Right hindlimb (tissue), 1 donor: Measurements from ENCODE around the gene CASZ1.
A peak's percentile ranks its signal among the peaks of the same experiment; 100 is the strongest.

Experiments
- DNase-seq: peaks from one replicate; pipeline ENCODE4 v3.0.0-alpha.2; 2018

Gene CASZ1

GRCh38 chr1:10697621-10698160, 98.8 kb downstream of the CASZ1 start:
- DNase-seq: no peak

- DNase-seq: no peak
These were observed 99.5 kb downstream of the CASZ1 start for GRCh38 chr1:10696977-10697376.

GRCh38 chr1:10694633-10695627, 101.5 kb downstream of the CASZ1 start:
- DNase-seq: peak; percentile 91

- DNase-seq: no peak
These were observed 102.2 kb downstream of the CASZ1 start for GRCh38 chr1:10694274-10694632.

- no peak for DNase-seq
These were observed 102.8 kb downstream of the CASZ1 start for GRCh38 chr1:10693497-10694273.

GRCh38 chr1:10693152-10693496, 103.3 kb downstream of the CASZ1 start:
- DNase-seq: no peak

GRCh38 chr1:10692401-10693021, 103.9 kb downstream of the CASZ1 start:
- DNase-seq: no peak

- no peak for DNase-seq
These were observed 104.7 kb downstream of the CASZ1 start for GRCh38 chr1:10691740-10692125.

GRCh38 chr1:10691075-10691739, 105.2 kb downstream of the CASZ1 start:
- no peak for DNase-seq

GRCh38 chr1:10690484-10690883, 106.0 kb downstream of the CASZ1 start:
- DNase-seq: no peak

- DNase-seq: no peak
These were observed 108.0 kb downstream of the CASZ1 start for GRCh38 chr1:10688409-10688786.

GRCh38 chr1:10687782-10688408, 108.6 kb downstream of the CASZ1 start:
- no peak for DNase-seq

- no peak for DNase-seq
These were observed 109.2 kb downstream of the CASZ1 start for GRCh38 chr1:10687251-10687651.

- no peak for DNase-seq
These were observed 109.9 kb downstream of the CASZ1 start for GRCh38 chr1:10686404-10687040.

GRCh38 chr1:10685808-10686403, 110.5 kb downstream of the CASZ1 start:
- DNase-seq: no peak

- DNase-seq: no peak
These were observed 111.1 kb downstream of the CASZ1 start for GRCh38 chr1:10685196-10685807.

GRCh38 chr1:10684221-10684620, 112.2 kb downstream of the CASZ1 start:
- no peak for DNase-seq

- DNase-seq: no peak
These were observed 113.8 kb downstream of the CASZ1 start for GRCh38 chr1:10682449-10683309.

- no peak for DNase-seq
These were observed 114.4 kb downstream of the CASZ1 start for GRCh38 chr1:10682108-10682445.
